GM18502 (cell line): ENCODE results near the gene MAGEL2.
"Not testable (repeated sequence)": the region's sequence is repeated elsewhere in the genome, so short reads cannot be mapped to it uniquely, and the experiment has no call there.

Experiments
- ATAC-seq: cut with Tn5 transposase; IDR thresholded peaks from one replicate; pipeline ENCODE4 v1.9.1; 2021; ENCODE audit warnings: mild to moderate bottlenecking; ENCODE audit not compliant: unreplicated experiment, poor library complexity

MAGEL2 gene

GRCh38 chr15:23616536-23616935 is 31.1 kb downstream of the MAGEL2 start:
- no peak for ATAC-seq

GRCh38 chr15:23606226-23606625 is 41.4 kb downstream of the MAGEL2 start:
- ATAC-seq, result no peak

GRCh38 chr15:23602124-23602523 is 45.5 kb downstream of the MAGEL2 start:
- ATAC-seq, result no peak

GRCh38 chr15:23599053-23599452 is 48.6 kb downstream of the MAGEL2 start:
- ATAC-seq, result no peak

GRCh38 chr15:23597278-23597677 is 50.4 kb downstream of the MAGEL2 start:
- not testable (repeated sequence) for ATAC-seq

- no peak for ATAC-seq
Observed at GRCh38 chr15:23596736-23597135, 50.9 kb downstream of the MAGEL2 start.

GRCh38 chr15:23595368-23595767 is 52.3 kb downstream of the MAGEL2 start:
- ATAC-seq, result no peak

- no peak for ATAC-seq
Observed at GRCh38 chr15:23594252-23594770, 53.4 kb downstream of the MAGEL2 start.
